T-helper 17 cell (primary cell): Measurements from ENCODE around the gene TEX53. TPM values are rescaled to one million over a fixed set of nuclear protein-coding genes. Genes with fewer than 3 reads are reported as not detected.
A peak's percentile ranks its signal among the peaks of the same experiment; 100 is the strongest.

Experiments used
- ATAC-seq: fragments of 150-1000 bp; cut with Tn5 transposase; 2 replicates; pipeline ENCODE4 v1.10.0; 2021; ENCODE audit warnings: mild to moderate bottlenecking, moderate library complexity
- DNase-seq, 3 donors: peaks; one replicate each; pipeline versions ENCODE4 v3.0.0 to v3.0.0-alpha.2; 2020 to 2021
- H3K9me3 ChIP-seq: one replicate; pipeline ENCODE4 v1.7.0; 2013; ENCODE audit warnings: low read length, mild to moderate bottlenecking; ENCODE audit not compliant: control insufficient read depth, poor library complexity, severe bottlenecking
- H3K27ac Mint-ChIP-seq: one replicate; pipeline ENCODE4 v1.8.0; 2022; ENCODE audit warnings: mild to moderate bottlenecking, moderate library complexity, mixed read lengths
- H3K27me3 Mint-ChIP-seq: one replicate; pipeline ENCODE4 v1.8.0; 2022; ENCODE audit warnings: mixed read lengths
- H3K36me3 Mint-ChIP-seq: one replicate; pipeline ENCODE4 v1.8.0; 2022; ENCODE audit warnings: low read depth, mixed read lengths
- H3K4me1 Mint-ChIP-seq: one replicate; pipeline ENCODE4 v1.8.0; 2022; ENCODE audit warnings: mild to moderate bottlenecking, mixed read lengths
- H3K4me3 Mint-ChIP-seq: one replicate; pipeline ENCODE4 v1.8.0; 2022; ENCODE audit warnings: mild to moderate bottlenecking, moderate library complexity, mixed read lengths
- total RNA-seq, 4 donors: library from RNA in 2 of 4; stranded (reverse) in 2 of 4; gene quantifications; one replicate each; pipeline ENCODE4 v1.2.3 and lab custom pipeline; 2022 to 2026

Gene TEX53
- total RNA-seq: not detected
- total RNA-seq (lab: John Stamatoyannopoulos, UW): 0 reads per million in 2 donors

DNA sequence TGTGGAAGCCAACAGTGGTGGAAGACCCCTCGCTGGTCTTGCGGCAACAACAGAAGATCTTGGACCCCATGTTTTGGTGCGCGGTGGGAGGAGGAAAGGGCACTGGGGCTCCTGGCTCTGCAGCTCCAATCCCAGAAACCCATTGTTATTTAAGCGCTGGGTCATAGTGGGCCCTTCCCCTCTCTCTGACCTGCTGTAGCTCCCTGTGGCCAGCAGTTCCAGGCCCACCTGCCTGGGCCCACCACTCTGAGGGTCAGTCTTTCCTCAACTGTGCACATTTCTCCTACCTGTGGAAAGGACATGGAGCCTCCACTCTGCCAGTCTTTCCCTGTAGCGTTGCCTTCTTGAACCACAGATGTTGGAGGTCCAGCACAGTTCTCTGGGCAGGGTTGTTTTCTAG lies at the start of gene TEX53:
TEX53 (minus strand) TSS at position 101 of the 400 bp plus-strand sequence; CDS start at position 70, 31 bp downstream.
- Mint-ChIP-seq H3K27ac (no peak within 1 kb of the TSS), H3K27me3 (peaks cover 8% of the 10 kb centered on the region), H3K36me3 (no peaks in the 10 kb centered on the region), H3K4me3 (no peak within 1 kb of the TSS), H3K4me1 (peaks cover 20% of the 10 kb centered on the region)
- ATAC-seq (no peak), DNase-seq (no peak)
- H3K9me3 ChIP-seq: no peaks in the 10 kb centered on the region

DNA sequence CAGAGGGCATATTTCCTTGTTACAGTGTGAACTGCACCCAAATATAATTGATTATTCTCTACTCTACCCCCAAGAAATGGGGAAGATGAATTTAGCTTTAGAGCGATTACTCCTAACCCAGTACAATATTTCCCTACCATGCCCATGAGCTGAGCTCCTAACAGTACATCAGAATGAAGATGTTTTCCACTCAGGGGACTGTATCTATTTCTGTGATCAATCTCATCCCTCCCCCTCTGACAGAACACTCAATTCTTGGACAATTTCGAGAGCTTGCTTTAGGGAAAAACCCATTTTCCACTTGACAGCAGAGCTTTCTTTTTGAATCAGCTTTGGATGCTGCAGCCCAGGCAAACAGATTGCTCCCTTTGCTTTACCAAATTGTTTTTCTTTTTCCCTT lies 49.1 kb upstream of the TEX53 start:
- H3K36me3 Mint-ChIP-seq: no peaks in the 10 kb centered on the region
- H3K4me3 Mint-ChIP-seq: no peak overlapping the region
- H3K4me1 Mint-ChIP-seq: peaks cover 15% of the 10 kb centered on the region
- no peaks in the 10 kb centered on the region for H3K27me3 Mint-ChIP-seq
- no peak overlapping the region for H3K27ac Mint-ChIP-seq
- no peak for ATAC-seq
- no peaks in the 10 kb centered on the region for H3K9me3 ChIP-seq
- no peak for DNase-seq

DNA sequence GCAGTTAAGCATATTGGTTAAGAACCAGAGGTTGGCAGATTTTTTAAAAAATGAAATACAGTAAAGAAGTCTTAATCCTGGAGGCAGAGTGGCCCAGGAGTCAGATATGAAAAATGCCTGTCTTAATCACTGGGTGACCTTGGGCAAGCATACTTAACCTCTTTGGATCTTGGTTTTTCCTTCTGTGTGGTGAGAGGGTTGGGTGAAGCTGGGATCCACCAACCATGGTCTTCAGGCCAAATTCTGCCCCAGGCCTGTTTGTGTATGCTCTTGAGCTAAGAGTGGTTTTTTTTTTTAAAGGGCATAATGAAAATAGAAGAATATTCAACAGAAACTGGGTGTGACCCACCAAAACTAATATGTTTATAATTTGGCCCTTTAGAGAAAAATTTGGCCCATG lies 44.4 kb upstream of the TEX53 start:
- DNase-seq (no peak), ATAC-seq (no peak)
- no peaks in the 10 kb centered on the region for H3K36me3 Mint-ChIP-seq
- no peak overlapping the region for H3K4me3 Mint-ChIP-seq
- peaks cover 17% of the 10 kb centered on the region for H3K4me1 Mint-ChIP-seq
- H3K9me3 ChIP-seq: no peaks in the 10 kb centered on the region
- H3K27me3 Mint-ChIP-seq: no peaks in the 10 kb centered on the region
- peak overlapping the region; percentile 71 for H3K27ac Mint-ChIP-seq

DNA sequence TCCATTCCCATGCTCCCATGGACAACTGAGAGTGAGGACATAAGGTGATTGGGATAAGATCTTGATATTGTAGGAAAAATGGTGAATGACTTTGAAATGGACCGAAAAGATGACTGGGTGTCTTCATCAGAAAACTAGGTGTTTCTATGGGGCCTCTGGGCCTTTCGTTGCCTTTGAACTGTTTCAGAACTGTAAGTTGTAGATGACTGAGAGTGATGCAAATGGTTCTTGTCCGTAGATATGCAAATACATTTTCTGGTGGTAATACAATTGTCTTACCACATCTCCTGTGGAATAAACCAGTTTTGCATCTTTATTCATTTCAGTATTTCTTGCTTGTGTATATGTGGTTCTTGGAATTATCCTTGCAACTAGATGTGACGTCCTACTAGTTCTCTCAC lies 40.3 kb upstream of the TEX53 start:
- DNase-seq (no peak), ATAC-seq (no peak)
- Mint-ChIP-seq H3K36me3 (peaks cover 2% of the 10 kb centered on the region), H3K4me1 (peaks cover 26% of the 10 kb centered on the region), H3K4me3 (peak overlapping the region; percentile 75), H3K27me3 (no peaks in the 10 kb centered on the region), H3K27ac (peak overlapping the region; percentile 24)
- H3K9me3 ChIP-seq: no peaks in the 10 kb centered on the region

DNA sequence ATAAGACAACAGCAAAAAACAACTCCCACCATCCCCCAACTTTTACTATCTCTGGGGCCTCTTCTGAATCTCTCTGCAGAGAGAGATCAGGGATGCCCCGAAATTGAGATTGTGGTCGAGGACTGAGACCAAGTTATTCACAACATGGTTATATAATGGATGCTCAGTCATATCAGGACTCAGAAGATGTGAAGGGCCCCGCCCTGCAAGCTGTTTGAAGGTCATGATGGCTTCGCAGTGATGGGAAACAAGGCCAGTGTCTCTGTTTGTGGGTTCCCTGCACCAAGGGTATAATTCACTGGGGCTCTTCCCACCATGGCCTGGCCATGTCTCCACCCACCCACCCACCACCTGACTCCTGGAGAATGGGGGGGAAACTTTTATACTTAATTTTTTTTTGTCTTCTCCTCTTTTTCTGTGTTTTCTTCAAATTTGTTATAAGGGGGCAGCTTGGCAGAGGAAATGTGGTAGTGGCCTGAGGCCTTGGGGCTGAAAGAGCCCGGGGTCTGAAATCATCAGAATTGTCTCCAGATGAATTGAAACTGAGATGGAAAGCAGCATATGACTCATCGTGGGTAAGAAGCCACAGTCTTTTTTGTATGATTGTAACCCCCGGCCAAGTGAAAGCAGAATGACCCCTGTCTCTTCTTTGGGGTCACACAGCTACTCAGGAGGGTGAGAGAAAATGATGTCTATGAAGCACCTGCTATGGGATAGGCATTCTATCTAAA lies 39.4 kb upstream of the TEX53 start:
- no peak for DNase-seq
- no peaks in the 10 kb centered on the region for H3K9me3 ChIP-seq
- H3K27me3 Mint-ChIP-seq: no peaks in the 10 kb centered on the region
- H3K4me3 Mint-ChIP-seq: peak overlapping the region; percentile 12
- peak; percentile 70 for ATAC-seq
- peaks cover 26% of the 10 kb centered on the region for H3K4me1 Mint-ChIP-seq
- H3K36me3 Mint-ChIP-seq: peaks cover 2% of the 10 kb centered on the region
- H3K27ac Mint-ChIP-seq: peak overlapping the region; percentile 24

DNA sequence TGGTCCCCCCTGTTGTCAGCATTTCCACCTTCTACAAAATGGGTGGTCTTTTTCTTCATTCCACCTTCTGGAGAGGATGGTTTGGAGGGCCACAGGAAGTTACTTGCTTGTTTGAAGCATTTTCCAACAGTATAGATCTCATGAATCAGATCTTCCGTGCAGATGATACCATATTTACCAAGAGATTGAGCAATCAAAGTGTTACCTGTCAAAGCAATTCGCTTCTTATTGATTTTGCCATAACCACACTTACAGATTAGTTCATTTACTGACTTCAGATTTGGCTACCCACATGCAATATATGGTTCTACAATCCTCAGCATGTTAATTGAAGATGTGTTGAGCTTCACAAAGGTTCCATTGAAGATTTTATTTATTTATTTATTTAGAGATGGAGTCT lies 38.3 kb upstream of the TEX53 start:
- no peak for DNase-seq
- no peaks in the 10 kb centered on the region for H3K9me3 ChIP-seq
- H3K27me3 Mint-ChIP-seq: no peaks in the 10 kb centered on the region
- ATAC-seq: no peak
- H3K27ac Mint-ChIP-seq: peak overlapping the region; percentile 24
- H3K4me1 Mint-ChIP-seq: peaks cover 33% of the 10 kb centered on the region
- peaks cover 2% of the 10 kb centered on the region for H3K36me3 Mint-ChIP-seq
- no peak overlapping the region for H3K4me3 Mint-ChIP-seq

DNA sequence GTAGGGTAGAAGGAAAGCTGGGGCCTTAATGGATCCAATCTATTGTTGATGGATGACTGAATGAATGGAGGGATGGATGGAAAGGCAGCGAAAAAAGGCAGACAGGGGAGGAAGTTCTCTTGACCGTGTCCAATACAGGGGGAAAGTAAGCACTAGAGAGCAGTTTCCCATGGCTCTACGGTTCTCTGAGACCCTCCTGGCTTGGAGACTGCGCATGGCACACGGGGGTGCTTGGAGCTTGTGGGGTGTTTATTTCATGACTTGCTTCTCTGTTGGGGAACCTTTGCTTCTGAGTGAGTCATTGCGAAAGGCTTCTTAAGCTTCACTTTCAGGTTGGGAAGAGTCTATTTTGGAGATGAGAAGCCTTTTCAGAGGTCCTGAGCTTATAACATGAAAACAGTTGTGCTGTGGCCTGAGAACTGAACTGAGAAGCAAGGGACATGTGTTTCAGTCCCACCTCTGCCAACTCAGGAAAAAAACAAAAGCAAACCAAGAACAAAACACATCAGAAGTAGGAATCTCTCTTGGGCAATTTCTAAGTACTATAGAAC lies 37.2 kb upstream of the TEX53 start:
- H3K9me3 ChIP-seq: no peaks in the 10 kb centered on the region

DNA sequence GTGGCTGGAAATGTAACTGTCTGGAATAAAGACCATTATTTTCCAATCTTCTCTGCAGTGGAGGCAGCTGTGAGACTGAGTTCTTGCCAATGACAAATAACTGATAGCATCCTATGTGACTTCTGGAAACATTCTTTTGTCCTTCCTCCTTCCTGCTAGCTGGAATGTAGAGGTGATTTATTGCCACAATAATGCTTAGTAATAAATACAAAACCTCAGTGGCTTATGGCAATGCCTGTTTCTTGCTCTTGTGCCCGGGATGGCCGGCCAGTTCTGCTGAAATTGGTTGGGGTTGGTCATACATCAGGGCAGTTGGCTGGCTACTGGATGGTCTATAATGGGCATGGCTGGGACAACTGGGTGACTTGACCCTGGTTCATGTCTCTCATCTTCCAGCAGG lies 36.5 kb upstream of the TEX53 start:
- DNase-seq (no peak), ATAC-seq (no peak)
- no peaks in the 10 kb centered on the region for H3K9me3 ChIP-seq
- no peaks in the 10 kb centered on the region for H3K27me3 Mint-ChIP-seq
- H3K4me3 Mint-ChIP-seq: no peak overlapping the region
- peaks cover 40% of the 10 kb centered on the region for H3K4me1 Mint-ChIP-seq
- H3K27ac Mint-ChIP-seq: peak overlapping the region; percentile 8
- peaks cover 2% of the 10 kb centered on the region for H3K36me3 Mint-ChIP-seq

More for the DNA sequence above, 37.2 kb upstream of the TEX53 start:
- H3K36me3 Mint-ChIP-seq: peaks cover 2% of the 10 kb centered on the region
- H3K4me3 Mint-ChIP-seq: peak overlapping the region; percentile 0
- H3K4me1 Mint-ChIP-seq: peaks cover 39% of the 10 kb centered on the region
- H3K27me3 Mint-ChIP-seq: no peaks in the 10 kb centered on the region
- ATAC-seq: no peak
- no peak for DNase-seq
- H3K27ac Mint-ChIP-seq: peak overlapping the region; percentile 8

DNA sequence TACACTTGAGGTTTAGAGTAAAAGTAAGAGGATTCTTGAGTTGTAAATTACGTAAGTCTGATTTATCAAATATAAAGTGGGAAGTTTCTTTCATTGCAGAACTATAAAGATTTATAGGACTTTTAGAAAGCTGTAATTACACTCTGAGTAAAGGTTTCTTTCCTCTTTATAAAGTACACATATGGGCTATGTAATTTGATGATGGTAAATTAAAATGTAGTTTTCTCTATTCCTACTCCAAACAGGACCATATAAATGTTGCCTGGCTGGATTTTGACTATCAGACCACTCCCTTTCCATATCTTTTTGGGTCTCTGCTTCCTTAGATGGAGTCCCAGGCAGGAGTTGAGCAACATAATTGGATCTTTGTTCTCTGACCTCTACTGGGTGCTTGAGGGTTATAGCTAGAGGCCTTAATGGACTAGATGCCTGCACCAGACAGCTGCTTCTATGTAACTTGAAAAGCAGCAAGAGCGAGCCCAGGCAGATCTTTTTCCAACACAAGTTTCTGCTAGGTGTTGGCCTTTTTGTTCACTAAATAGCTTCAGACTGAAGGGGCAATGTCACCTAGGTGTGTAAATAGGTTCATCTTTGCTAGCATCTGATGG lies 35.7 kb upstream of the TEX53 start:
- Mint-ChIP-seq H3K27me3 (no peaks in the 10 kb centered on the region), H3K36me3 (peaks cover 2% of the 10 kb centered on the region), H3K27ac (peak overlapping the region; percentile 93), H3K4me3 (no peak overlapping the region), H3K4me1 (peaks cover 38% of the 10 kb centered on the region)
- H3K9me3 ChIP-seq: no peaks in the 10 kb centered on the region
- ATAC-seq (no peak), DNase-seq (no peak)

DNA sequence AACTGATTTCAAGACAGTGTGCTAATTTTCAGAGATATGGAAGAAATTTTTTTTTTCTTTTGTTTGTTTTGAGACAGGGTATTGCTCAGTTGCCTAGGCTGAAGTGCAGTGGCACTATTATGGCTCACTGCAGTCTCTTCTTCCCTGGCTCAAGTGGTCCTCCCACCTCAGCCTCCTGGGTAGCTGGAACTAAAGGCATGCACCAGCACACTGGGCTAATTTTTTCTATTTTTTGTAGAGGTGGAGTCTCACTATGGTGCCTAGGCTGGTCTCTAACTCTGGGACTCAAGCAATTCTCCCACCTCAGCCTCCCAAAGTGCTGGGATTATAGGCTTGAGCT lies 34.3 kb upstream of the TEX53 start:
- H3K4me1 Mint-ChIP-seq: peaks cover 31% of the 10 kb centered on the region
- peak overlapping the region; percentile 64 for H3K4me3 Mint-ChIP-seq

DNA sequence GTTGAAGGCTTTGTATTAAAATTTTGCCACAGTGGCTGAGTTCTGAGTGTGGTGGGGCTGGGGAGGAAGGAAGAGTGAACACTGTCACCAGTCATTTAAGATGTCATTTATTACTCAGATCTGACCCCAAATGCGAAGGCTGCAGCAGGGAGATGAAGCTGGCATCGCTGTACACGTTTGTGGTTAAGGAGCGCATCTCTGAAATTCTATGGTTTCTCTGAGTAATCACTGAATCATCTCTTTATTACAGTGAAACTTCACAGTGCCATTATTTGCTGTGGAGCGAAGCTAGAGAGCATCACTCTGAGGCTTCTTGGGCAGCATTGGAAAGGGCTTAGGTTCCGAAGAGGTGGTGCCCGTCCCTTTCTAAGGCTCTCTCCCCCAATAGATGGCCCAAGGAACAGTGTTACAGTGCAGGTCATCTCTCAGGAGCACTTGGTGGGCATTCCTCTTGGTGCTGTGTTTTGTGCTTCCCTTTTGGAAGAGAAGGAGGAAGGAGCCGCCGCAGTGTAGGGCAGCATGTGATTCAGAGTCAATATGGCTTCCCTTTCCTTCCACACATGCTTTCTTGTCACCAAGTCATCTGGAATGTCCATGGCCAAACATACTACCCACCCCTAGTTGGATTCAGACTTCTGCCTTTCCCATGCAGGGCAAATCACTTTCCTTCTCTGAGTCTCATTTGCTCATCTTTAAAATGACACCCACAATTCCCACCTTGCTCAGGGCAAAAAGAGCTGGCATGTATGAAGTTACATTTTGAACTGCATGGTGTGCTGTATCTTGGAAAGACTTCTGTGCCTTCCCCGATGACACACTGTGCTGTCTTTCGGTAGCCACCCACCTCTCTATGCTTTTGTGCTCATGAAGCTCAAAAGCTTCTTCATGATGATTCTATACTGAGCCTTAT lies 33.7 kb upstream of the TEX53 start:
- no peaks in the 10 kb centered on the region for H3K27me3 Mint-ChIP-seq
- peaks cover 2% of the 10 kb centered on the region for H3K36me3 Mint-ChIP-seq
- DNase-seq (peak in 2 of 3 donors; percentile 29 to 40), ATAC-seq (peak; percentile 96)
- peaks cover 32% of the 10 kb centered on the region for H3K4me1 Mint-ChIP-seq
- peaks cover 3% of the 10 kb centered on the region for H3K9me3 ChIP-seq
- H3K4me3 Mint-ChIP-seq: peak overlapping the region; percentile 64
- peak overlapping the region; percentile 93 for H3K27ac Mint-ChIP-seq

More for the DNA sequence above, 34.3 kb upstream of the TEX53 start:
- DNase-seq: no peak
- H3K27ac Mint-ChIP-seq: peak overlapping the region; percentile 93
- no peaks in the 10 kb centered on the region for H3K27me3 Mint-ChIP-seq
- no peak for ATAC-seq
- H3K36me3 Mint-ChIP-seq: peaks cover 2% of the 10 kb centered on the region
- peaks cover 3% of the 10 kb centered on the region for H3K9me3 ChIP-seq

DNA sequence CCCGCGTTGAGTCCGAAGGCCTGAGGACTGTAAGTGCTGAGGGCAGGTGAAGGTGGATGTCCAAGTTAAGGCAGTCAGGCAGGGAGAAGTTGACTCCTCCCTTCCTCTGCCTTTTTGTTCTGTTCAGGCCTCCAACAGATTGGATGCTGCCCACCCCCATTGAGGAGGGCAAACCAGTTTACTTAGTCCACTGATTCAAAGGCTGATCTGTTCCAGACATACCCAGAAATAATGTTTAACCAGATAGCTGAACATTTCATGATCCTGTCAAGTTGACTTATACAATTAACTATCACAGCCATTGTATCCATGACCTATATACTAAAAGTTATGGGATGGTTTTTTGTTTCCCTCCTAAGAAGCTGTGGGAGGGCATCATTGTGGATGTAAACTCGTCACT lies 32.7 kb upstream of the TEX53 start:
- H3K9me3 ChIP-seq: peaks cover 3% of the 10 kb centered on the region
- Mint-ChIP-seq H3K27me3 (no peaks in the 10 kb centered on the region), H3K4me1 (peaks cover 36% of the 10 kb centered on the region), H3K27ac (peak overlapping the region; percentile 93), H3K36me3 (peaks cover 2% of the 10 kb centered on the region), H3K4me3 (peak overlapping the region; percentile 15)
- DNase-seq (no peak), ATAC-seq (no peak)

DNA sequence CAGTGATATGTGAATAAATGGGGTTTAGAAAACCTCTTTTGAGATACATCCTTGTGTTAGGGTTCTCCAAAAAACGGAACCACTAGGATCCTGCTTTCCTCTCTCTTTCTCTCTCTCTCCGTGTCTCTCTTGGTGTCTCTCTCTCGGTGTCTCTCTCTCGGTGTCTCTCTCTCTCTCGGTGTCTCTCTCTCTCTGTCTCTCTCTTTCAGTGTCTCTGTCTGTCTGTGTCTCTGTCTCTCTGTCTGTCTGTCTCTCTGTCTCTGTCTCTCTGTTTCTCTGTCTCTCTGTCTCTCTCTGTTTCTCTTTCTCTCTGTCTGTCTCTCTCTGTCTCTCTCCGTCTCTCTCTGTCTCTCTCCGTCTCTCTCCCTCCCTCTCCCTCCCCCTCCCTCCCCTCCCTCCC lies 32.2 kb upstream of the TEX53 start:
- peak overlapping the region; percentile 93 for H3K27ac Mint-ChIP-seq
- DNase-seq (no peak), ATAC-seq (no peak)
- no peaks in the 10 kb centered on the region for H3K27me3 Mint-ChIP-seq
- peaks cover 2% of the 10 kb centered on the region for H3K36me3 Mint-ChIP-seq
- H3K9me3 ChIP-seq: peaks cover 3% of the 10 kb centered on the region
- peak overlapping the region; percentile 1 for H3K4me3 Mint-ChIP-seq
- peaks cover 36% of the 10 kb centered on the region for H3K4me1 Mint-ChIP-seq
